8988T (cell line): ENCODE data around the gene ACTR2.

ENCODE experiments used
- DNase-seq: peaks from one replicate; pipeline ENCODE4 v3.0.0; 2011

ACTR2 gene

DNA sequence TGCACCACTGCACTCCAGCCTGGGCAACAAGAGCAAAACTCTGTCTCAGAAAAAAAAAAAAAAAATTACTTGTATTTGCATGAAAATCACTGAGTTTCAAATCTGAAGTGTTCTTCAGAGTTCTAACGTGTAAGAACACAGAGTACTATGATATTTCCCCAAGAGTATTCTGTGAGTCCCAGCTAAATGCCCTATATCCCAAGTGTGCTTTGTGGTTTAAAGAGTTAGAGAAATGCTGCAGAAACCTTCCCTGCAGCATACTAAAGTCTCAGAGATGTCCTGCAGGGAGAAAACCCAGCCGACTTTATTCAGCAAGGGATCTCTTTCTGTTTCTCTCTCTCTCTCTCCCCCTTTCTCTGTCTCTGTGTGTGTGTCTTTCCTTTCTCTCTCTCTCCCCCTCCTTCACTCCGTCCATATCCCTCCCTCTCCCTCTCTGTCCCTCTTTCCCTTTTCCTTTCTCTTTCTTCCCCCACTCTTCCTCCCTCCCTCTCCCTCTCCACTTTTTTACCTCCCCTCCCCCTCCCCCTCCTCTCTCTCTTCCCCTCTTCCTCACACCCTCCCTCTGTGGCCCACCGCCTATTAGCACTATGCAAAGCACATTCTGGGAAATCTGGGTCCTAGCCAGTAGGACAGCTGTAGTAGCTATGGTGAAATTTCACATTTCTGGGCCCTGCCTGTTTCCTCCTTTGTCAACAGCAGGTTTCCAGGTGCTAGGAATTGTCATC lies 54.2 kb downstream of the ACTR2 start:
- DNase-seq: no peak

DNA sequence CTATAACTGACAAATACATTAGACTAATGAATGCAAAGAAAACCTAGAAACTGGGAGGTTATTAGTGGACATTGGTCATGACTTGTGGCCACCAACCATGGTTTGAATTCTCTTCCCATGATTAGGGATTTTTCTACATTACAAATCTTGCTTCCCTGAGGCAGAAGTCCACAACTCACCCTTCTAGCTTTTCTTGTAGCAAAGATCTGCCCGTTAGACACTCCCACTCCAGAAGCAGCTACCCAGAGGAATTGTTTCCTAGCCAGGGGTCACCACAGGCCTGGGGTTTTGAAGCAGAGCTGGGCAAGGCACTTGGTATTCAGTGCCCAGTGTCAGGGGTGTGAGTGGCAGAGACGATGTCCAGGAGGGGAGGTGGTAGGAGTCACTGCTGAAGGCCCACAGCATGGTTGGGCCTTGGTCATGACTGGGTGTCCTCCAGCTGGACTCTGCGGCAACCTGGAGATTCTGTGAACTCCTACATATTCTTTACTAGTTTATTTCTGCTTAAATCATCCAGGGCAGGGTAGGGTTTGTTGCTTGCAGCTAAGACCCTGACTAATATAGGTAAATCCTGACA lies 54.9 kb downstream of the ACTR2 start:
- no peak for DNase-seq

DNA sequence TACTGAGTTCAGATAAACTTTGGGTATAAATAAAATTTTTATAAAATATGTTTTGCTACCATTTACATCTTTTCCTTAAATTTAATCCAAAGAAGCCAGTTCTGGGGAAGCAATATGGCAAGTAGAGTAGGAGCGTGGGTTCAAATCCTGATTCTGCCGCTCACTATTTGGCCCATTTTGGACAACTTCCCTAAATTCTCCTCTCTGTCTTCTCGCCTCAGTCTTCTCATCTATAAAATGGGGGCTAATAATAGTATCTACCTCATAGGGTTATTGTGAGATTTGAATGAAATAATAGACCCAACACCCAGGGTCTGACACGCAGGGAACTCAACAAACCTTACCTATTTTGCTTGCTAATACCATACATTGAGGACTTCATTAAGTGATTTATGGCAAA lies 59.7 kb downstream of the ACTR2 start:
- DNase-seq: no peak

DNA sequence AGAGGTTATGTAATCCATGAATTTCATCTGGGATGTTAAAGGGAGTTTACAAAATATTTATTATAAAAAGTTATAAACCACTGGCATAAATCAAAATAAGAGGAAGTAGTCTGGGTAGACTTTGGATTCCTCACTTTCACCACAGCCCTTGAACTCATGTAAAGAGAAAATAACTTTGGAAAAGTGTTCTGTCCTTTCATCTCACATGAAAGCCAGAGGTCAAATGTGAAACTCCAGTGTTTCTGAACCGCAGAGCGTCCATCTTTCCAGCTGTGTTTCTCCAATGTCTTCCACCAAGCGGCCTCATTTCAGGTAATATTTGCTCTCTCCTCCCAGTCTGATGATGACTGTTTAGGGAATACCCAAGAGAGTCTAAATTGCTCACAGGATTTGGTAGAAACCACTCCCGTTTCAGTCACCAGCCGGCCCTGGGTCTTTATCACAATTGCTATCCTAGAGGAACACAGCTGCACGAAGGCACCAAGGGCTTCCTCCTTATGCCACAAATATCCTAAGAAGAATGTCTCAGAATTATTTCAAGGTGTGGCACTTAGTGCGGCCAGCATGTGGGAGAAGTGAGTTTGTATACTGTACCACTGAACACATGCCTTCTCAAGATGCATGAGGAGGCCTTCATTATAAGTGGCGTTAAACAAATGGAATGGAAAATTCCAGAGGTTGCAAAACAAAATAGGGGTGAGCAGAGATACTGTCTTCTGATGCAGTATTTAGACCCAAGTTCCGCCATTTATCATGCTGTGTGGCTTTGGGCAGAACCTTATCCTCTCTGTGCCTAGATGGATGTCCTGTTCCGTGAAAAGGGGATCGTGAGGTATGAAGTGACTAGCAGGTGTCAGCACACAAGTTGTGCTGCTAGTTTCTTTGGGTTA lies 63.8 kb downstream of the ACTR2 start:
- no peak for DNase-seq

DNA sequence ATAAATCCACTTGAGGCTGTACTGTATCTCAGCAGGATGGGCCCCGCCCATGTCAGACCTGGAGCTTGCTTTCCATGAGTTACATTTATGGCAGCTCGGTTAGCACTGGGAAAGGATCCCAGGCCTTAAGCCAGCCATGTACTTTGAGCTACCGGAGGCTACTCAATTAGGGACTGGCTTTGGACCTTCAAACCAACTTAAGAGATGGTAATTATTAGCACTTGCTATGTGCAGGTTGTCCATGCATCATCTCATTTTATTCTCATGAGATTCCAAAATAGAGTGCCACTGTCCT lies 64.4 kb downstream of the ACTR2 start:
- no peak for DNase-seq

DNA sequence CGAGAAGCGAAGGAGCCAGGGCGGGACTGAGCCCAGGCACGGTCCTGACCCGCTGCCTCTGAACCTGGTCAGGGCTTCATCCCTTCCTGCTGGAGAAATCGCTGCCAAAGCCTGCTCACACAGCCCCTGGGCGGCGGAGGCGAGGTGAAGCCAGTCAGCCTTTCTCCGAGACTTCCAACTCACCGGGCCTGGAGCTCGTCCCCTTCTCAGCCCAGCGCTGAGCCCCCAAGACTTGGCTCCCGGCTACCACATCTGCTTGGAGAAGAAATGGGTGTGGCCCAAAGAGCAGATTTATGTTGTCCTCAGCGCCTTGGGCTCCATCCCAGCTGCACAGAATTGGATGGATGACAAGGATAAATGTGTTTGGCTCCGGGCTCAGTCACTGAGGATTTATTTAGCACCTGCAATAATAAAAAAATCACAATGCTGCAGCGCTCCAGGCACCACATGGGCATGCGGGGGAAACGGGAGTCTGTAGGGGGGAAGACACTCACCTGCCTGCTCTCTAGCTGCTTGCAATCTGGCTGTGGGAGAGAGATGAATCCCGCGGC lies 64.9 kb downstream of the ACTR2 start:
- no peak for DNase-seq

DNA sequence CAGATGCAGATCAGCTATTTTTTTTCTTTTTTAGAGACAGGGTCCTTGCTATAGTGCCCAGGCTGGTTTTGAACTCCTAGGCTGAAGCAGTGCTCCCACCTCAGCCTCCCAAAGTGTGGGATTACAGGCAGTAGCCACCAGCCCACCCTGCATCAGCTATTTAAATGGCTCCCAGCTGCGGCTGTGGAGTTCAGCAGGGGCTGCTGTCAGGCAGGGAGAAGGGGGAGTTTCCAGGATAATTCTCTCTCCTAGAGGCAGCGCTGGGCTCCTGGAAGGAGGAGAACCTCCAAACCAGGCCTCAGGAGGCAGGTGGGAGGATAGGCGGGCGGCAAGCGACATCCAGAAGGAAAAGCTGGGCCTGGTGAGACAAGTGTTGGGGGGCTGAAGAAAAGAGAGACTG lies 65.7 kb downstream of the ACTR2 start:
- no peak for DNase-seq

DNA sequence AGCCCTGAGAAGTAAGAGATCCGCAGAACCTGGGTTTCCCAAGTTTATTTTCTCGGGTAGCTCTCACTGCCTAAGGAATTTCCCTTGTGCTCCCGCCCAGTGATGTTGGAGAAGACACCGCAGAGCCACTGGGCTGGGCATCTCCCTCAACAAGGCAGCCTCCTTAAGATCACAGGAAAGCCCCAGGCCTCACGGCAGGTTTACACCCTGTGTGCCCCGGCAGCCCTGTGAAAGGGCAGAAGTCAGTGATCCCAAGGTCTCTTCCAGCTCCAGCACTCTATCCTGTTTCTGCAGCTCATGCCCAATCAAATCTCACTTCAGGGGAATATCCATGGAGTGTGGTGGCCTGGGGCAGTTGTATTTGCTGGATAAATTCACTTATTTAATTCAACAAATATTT lies 66.5 kb downstream of the ACTR2 start:
- no peak for DNase-seq

DNA sequence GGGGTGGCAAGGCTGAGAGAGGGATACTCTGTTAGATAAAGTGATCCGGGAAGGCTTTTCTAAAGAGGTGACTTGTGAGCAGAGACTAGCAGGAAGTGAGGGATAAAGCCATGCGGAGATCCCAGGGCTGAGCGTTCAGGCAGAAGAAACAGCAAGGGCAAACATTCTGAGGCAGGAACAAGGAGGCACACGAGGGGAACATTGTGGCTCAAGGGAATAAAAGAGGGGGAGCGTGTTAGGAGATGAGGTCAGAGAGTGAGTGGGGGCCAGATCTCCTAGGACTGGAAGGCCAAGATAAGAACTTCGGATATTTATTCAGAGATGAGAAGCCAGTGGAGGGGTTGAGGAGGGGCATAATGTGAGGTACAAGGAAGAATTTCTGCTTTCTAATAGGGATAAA lies 67.1 kb downstream of the ACTR2 start:
- DNase-seq: no peak

DNA sequence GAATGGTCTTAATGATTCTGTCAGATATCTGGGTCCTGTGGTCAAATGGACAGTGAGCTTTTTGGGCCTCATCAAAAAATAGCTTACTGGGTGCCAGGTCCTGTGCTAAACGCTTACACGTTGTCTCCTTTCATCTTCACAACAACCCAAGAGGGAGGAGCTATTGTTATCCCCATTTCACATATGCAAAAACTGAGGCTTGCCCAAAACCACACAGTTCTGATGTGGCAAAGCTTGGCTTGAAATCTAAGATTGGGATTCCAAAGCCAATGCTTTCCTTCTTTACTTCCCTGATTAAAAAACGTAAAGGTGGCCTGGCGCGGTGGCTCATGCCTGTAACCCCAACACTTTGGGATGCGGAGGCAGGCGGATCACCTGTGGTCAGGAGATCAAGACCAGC lies 69.3 kb downstream of the ACTR2 start:
- no peak for DNase-seq

DNA sequence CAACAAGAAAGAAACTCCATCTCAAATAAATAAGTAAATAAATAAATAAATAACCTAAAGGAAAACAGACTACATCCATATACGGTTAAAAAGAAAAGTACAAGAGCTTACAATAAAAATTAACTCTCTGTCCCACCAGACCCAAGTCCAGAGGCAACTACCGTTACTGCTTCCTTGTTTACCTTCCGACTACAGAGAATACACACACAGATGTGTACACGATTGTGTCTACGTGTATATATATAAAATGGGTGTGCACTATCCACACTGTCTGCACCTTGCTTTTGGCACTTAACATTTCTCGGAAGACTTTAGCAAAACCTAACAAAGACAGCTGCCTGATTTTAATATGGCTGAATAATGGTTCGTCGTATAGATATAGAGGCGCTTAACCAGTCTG lies 69.9 kb downstream of the ACTR2 start:
- no peak for DNase-seq

DNA sequence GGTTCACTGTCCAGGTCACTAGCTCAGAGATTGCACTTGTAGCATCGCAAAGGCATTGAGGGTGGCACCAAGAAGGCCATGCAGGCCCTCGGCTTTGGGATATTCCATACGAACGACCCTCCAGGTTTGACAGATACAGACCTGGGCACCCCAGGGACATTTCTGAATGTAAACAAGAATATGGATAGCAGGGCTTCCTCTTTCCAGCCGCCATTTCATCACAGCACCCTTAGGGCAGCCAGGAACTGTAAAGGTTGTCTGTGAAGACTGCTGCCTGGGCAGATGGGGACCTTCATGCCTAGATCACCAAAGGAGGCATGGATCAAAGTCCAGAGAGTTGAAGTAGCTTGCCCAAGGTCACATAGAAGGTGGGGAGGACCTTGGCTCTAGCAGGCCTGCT lies 70.5 kb downstream of the ACTR2 start:
- DNase-seq: no peak

DNA sequence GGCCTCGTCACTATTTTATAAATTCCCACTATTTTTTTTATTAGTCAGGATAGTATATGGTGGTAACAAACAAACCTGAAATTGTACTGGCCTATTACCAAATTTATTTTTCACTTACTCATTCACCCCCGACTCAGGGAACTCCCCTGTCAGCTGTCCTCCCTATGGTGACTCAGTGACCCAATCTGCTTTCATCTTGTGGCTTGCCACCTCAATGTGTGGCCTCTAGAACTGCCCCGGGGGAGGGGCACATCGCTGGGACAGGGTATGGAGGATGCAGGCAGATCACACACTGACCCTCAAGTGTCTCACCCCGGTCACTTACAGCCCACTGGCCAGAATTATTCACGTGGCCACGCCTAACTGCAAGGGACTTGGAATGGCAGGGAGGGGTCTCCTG lies 71.6 kb downstream of the ACTR2 start:
- no peak for DNase-seq

DNA sequence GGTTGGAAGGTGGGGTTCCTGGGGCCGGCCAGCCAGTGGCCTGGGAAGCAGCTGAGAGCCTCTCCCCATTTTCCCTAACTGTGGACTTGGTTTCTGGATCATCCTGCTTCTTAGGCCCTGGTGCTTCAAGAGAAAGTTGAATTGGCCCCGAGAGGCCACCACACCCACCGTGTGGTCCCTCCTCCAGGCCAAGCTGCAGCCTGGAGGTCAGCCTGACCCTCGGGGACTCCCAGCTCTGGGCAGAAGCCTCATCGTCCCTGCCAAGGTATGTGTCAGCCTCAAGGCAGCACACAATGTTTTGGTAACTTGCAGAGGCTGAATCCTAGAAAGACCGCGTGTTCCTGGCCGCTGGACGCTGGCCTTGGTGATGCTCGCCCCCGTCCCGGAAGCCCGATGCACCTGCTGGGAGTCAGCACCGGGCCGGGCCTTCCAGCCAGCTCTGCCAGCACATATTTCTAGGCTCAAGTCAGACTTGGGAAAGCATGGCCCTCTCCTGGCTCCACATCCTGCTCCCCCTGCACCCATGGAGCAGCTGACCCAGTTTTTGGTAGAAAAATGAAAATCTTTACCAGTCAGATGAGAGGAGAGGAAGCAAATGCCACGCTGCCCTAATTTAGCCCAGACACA lies 72.6 kb downstream of the ACTR2 start:
- DNase-seq: no peak

DNA sequence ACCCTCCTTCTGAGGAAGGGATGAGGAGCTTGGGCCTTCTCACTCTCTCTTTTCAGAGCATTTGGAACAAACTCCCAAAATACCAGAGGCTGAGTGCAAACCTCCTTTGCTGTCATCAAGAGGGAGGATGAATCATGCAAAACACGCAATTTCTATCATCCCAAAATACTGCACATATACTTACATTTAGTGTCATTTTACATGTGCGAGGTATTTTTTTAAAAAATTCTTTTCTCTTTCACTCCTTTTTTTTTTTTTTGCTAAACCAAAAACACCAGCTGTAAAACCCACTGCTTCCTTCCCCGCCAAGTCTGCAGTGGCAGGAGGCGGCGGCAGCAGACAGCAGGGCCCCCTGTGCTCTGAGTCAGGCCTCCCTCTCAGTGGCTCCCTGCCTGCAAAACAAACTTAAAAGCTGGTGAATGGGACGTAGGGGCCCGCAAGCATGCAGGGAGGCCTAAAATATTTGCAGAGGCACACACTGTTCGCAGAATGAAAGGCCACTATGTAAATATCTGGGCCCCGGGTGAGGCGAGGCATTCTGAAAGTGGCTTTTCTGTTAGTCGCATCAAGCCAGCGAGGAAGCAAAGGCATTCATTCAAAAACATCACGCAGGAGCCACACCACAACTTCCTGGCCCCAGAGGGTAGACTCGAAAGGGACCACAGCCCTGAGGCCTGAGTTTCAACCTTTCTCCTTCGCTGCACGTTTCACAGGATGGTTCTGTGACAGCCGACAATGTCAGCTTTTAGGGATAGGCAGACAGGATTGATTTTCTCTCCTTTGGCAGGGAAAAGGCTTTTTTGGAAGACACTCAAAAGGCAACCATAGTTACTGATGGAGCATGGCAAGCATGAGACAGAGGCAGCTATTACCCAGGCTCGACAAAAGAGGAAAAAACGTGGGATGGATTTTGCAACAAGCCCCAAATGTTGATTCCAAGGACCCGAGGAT lies 73.4 kb downstream of the ACTR2 start:
- no peak for DNase-seq

DNA sequence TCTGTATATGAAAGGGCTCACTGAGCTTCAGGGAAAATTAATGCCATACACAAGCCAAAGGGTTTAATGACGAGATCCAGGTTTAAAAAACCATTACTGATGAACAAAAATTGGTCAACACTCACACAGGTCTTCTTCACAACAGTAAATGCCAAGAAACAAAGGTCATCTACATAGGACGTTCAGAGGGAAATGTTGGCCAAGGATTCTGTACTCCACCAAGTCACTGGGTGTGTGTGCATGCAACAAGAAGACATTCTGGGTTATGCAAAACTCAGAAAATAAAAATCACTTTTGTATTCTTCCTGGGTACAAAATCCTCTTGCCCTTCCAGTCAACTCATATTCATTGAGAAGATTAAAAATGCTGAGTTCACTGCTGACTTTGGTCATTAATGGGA lies 78.3 kb downstream of the ACTR2 start:
- no peak for DNase-seq

DNA sequence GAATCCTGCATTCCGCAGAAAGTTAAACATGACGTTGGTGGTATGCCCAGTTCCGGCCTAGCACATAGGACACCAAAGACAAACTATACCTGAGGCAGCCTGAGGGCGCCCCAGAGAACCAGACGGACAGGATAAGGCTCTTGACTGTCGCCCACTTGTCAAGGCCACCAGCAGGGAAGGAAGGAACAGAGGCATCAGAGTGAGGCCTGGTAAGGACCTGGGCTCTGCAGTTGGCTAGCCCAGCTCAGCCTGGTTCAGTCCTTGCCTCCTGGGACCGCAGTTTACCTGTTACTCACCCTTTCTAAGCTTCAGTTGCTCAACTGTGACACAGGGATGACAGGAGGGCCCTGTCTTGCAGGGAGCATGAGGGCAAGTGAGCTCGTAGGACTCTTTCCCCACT lies 82.1 kb downstream of the ACTR2 start:
- no peak for DNase-seq

DNA sequence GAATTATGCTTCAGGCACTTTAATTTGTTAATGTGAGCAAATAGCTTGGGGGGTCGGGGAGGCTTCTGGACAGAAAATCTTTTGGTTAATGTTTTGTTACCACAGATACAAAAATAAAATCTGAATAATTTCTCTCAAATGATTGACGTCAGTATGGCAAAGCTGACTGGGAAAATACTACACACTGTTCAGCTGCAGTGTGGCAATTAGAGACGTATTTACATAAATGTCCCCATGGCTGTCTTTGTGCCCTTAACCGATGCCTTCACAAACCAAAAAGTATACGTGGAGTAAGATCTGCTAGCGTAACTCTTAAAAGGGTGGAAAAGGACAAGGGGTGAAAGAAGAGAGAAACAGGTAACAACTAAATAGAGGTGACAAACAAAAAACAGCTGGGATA lies 83.4 kb downstream of the ACTR2 start:
- no peak for DNase-seq

DNA sequence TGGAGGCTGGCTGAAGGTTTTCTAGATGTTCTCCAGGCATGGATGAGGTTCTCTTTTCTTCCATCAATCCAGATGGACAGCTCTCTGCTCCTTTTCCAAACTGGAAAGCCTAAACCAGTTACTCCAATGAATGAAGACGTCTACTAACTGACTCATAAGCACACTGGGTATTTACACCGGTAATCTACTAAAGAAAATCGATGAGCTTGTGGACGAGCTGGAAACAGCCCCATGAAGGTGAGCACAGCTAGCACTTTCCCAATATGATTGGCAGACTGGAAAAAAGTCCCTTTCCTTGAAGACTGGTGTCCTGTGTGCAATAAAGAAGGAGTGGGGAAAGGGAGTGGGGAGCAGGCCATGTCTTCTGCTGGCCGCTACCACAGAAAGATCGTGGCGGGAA lies 84.0 kb downstream of the ACTR2 start:
- no peak for DNase-seq

DNA sequence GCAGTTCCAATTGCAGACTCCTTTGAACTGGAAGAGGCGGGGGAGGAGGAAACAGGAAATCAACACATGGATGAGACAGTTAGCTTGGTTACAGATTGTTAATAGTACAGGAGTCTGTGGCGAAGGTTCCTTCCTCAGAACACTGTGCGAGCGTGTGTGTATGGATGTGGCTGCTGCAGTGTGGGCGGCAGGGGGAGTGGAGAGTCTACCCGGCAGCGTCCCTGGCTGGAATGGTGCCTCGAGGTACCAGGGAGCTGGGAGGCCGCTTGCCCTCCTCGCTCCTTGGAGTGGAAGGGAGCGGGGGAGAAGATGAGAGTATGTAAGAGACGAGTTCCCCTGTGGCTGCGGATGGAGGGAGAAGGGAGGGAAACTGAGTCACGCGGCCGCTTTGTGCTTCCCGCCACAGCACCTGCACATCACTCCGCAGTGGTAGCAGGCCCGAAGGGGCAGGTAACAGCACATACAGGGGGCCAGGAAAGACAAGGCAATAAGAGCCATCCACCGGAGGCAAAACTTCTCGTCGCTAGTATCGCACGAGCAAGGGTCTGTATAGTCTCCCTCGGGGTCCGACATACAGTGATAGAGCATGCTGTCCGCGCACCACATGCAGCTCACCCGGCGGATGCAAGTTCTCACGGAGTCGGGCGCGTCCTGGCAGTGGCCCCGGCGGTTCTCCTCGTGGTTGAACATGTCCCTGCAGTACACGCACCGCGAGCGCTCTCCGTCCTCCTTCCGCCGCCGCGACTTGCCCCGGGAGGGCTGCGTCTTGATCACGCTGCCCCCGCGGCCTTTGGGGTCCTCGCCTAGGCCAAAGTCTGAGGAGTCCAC lies 85.7 kb downstream of the ACTR2 start:
- no peak for DNase-seq

DNA sequence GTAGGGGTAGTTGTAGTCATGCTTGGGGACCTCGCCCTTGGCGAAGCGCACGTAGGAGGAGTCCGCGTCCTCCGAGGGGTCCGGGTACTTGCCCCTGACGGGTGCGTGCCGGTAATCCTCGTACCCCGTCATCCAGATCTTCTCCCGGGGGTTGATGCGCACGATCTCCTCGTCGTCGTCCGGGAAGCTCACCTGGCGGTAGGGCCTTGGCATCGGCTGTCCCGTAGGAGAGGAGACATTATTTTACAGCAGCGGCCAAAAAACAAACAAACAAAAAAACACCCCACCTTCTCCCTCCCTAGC lies 86.3 kb downstream of the ACTR2 start:
- DNase-seq: no peak
